ENCODE data around the gene GEMIN7. TPM values are rescaled to one million over a fixed set of nuclear protein-coding genes. Genes with fewer than 3 reads are reported as not detected.
A peak's percentile ranks its signal among the peaks of the same experiment; 100 is the strongest.

The GEMIN7 gene
- polyA plus RNA-seq, 2 of the 4 experiments (the other 2 are of a cell fraction), result 42.2 to 86.0 TPM

DNA sequence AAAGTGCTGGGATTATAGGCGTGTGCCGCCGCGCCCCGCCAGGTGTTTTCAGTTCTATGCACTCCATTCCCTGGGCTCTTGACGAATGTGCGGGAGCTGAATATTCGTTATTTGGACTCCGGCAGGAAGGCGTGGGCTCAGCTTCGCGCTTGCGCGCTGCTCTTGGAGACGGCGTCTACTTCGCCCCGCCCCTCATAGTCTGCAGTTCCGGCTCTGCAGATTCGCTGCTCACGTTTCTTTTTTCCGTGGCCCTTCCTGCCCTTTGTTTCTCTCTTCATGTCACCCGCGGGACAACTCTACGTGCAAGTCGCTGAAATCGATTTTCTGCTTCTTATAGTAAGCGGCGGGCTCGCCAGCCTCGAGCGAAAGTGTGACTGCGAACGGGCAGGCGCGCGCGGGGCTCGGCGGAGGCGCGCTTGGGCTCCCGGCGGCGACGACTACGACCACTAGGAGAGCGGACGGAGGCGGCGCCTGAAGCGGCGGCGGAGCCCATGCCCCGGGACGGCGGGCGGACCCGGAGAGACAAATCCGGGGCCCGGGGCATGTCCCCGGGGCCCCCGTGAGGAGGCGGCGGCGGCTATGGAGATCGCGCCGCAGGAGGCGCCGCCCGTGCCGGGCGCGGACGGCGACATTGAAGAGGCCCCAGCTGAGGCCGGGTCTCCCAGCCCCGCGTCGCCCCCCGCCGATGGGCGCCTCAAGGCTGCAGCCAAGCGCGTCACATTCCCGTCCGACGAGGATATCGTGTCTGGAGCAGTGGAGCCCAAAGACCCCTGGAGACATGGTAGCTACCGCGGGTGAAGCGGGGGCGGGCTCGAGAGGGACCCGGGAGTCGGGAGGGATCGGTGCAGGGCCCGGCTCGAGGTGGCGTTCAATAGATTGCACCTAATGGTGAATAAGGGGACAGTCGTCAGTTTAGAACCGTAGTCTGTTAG is 14.0 kb downstream of the GEMIN7 start, which contains the start of gene PPP1R37 (continued):
- TF ChIP-seq PHF8 (IDR thresholded peaks at IDR 0.05; ENCODE audit: borderline replicate concordance, low read depth) (peak; percentile 77), SMC3 (IDR thresholded peaks at IDR 0.05) (no peak)

DNA sequence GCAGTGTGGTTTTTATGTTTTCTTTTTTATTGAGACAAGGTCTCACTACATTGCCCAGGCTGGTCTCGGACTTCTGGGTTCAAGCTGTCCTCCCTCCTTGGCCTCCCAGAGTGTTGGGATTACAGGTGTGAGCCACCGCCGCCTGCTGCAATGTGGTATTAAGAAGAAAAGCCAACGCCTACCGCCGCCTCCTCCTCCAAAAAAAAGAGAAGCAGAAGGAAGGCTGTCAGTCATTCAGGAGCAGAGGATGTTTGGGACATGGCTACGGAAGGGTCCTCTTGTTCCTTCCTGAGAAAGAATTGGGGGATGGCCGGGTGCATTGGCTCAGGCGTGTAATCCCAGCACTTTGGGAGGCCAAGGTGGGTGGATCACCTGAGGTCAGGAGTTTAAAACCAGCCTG is 15.1 kb downstream of the GEMIN7 start:
- peak overlapping the region; percentile 96 for H3K4me2 ChIP-seq
- WGBS (ENCODE audit: missing lambda C conversion rate), result 88% methylated on average over 9 of the region's 9 CpGs
- peak overlapping the region; percentile 86 for H3K4me3 ChIP-seq
- TF ChIP-seq, protein P1, sequence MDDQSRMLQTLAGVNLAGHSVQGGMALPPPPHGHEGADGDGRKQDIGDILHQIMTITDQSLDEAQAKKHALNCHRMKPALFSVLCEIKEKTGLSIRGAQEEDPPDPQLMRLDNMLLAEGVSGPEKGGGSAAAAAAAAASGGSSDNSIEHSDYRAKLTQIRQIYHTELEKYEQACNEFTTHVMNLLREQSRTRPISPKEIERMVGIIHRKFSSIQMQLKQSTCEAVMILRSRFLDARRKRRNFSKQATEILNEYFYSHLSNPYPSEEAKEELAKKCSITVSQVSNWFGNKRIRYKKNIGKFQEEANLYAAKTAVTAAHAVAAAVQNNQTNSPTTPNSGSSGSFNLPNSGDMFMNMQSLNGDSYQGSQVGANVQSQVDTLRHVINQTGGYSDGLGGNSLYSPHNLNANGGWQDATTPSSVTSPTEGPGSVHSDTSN (IDR thresholded peaks at IDR 0.05), result no peak
- TF ChIP-seq FOSB (CRISPR knock-in tag; IDR thresholded peaks at IDR 0.05) (no peak), RNF2 (IDR thresholded peaks at IDR 0.05; ENCODE audit: borderline replicate concordance, low read depth) (no peak)
- TF ChIP-seq, protein P2, sequence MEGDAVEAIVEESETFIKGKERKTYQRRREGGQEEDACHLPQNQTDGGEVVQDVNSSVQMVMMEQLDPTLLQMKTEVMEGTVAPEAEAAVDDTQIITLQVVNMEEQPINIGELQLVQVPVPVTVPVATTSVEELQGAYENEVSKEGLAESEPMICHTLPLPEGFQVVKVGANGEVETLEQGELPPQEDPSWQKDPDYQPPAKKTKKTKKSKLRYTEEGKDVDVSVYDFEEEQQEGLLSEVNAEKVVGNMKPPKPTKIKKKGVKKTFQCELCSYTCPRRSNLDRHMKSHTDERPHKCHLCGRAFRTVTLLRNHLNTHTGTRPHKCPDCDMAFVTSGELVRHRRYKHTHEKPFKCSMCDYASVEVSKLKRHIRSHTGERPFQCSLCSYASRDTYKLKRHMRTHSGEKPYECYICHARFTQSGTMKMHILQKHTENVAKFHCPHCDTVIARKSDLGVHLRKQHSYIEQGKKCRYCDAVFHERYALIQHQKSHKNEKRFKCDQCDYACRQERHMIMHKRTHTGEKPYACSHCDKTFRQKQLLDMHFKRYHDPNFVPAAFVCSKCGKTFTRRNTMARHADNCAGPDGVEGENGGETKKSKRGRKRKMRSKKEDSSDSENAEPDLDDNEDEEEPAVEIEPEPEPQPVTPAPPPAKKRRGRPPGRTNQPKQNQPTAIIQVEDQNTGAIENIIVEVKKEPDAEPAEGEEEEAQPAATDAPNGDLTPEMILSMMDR (IDR thresholded peaks at IDR 0.05), result no peak
- TF ChIP-seq, protein P3, sequence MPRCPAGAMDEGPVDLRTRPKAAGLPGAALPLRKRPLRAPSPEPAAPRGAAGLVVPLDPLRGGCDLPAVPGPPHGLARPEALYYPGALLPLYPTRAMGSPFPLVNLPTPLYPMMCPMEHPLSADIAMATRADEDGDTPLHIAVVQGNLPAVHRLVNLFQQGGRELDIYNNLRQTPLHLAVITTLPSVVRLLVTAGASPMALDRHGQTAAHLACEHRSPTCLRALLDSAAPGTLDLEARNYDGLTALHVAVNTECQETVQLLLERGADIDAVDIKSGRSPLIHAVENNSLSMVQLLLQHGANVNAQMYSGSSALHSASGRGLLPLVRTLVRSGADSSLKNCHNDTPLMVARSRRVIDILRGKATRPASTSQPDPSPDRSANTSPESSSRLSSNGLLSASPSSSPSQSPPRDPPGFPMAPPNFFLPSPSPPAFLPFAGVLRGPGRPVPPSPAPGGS (IDR thresholded peaks at IDR 0.05), result no peak
- H3K27ac ChIP-seq, result peak overlapping the region; percentile 92 to 94
- peaks cover 57% of the 10 kb centered on the region for H3K4me1 ChIP-seq
- no peaks in the 10 kb centered on the region for H3K9me3 ChIP-seq
- ChIA-PET POLR2A (no interaction called here), CTCF (no interaction called here)
- ATAC-seq (no peak), FAIRE-seq (no peak), DNase-seq (ENCODE audit: low read depth in 1 of 2, low spot score in 1 of 2) (no peak)

DNA sequence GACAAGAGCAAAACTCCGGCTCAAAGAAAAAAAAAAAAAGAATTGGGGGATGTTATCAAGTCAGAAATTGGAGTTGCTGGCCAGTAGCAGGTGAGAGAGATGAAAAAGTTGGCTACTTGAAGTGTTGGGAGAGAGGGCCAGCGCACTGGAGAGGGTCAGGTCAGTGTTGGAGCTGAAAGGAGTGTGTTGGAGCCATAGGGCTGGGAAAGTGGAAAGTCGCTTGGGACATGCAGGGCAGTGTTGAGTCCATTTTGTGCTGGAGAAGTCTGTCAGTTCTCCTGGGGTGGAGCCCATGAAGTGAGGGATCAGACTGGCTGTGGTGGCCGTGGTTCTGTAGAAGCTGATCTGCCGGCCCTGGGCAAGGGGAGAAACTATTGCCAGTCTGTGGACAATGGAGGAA is 15.6 kb downstream of the GEMIN7 start:
- ChIA-PET CTCF (interaction anchor here (0.6 kb wide), 1 partner anchor 84 kb away, joined by 3 read pairs; the partner anchor contains the start of gene TRAPPC6A), POLR2A (no interaction called here)
- H3K4me1 ChIP-seq, result peaks cover 63% of the 10 kb centered on the region

More for the DNA sequence above, 15.6 kb downstream of the GEMIN7 start:
- peak overlapping the region; percentile 96 for H3K4me2 ChIP-seq
- no peak for TF ChIP-seq HEYL (CRISPR knock-in tag; IDR thresholded peaks at IDR 0.05)
- no peak for TF ChIP-seq HOXB13 (CRISPR knock-in tag; IDR thresholded peaks at IDR 0.05; ENCODE audit: low read depth)
- no peak for TF ChIP-seq KDM5A (IDR thresholded peaks at IDR 0.05)
- no peak for TF ChIP-seq ZSCAN20 (CRISPR knock-in tag; IDR thresholded peaks at IDR 0.05)
- TF ChIP-seq NFE2L2 (conservative IDR thresholded peaks at IDR 0.05; ENCODE audit: low read length), result no peak
- no peak for TF ChIP-seq POLR2A (IDR thresholded peaks at IDR 0.05; ENCODE audit: low read length)
- TF ChIP-seq GATA3 (IDR thresholded peaks at IDR 0.05; ENCODE audit: borderline replicate concordance), result no peak
- TF ChIP-seq RARB (CRISPR knock-in tag; IDR thresholded peaks at IDR 0.05), result no peak
- TF ChIP-seq, protein P4, sequence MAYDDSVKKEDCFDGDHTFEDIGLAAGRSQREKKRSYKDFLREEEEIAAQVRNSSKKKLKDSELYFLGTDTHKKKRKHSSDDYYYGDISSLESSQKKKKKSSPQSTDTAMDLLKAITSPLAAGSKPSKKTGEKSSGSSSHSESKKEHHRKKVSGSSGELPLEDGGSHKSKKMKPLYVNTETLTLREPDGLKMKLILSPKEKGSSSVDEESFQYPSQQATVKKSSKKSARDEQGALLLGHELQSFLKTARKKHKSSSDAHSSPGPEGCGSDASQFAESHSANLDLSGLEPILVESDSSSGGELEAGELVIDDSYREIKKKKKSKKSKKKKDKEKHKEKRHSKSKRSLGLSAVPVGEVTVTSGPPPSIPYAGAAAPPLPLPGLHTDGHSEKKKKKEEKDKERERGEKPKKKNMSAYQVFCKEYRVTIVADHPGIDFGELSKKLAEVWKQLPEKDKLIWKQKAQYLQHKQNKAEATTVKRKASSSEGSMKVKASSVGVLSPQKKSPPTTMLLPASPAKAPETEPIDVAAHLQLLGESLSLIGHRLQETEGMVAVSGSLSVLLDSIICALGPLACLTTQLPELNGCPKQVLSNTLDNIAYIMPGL (CRISPR knock-in tag; IDR thresholded peaks at IDR 0.05; ENCODE audit: borderline replicate concordance), result no peak
- TF ChIP-seq CHD2 (IDR thresholded peaks at IDR 0.05; ENCODE audit: low read length, partially characterized antibody), result no peak
- no peak for TF ChIP-seq JUNB (IDR thresholded peaks at IDR 0.05)
- TF ChIP-seq MYC (IDR thresholded peaks at IDR 0.05; ENCODE audit: borderline replicate concordance, low read length), result no peak
- no peak for TF ChIP-seq HOXA7 (CRISPR knock-in tag; IDR thresholded peaks at IDR 0.05)
- TF ChIP-seq, protein P1 (IDR thresholded peaks at IDR 0.05), result no peak
- no peak for TF ChIP-seq TFCP2L1 (CRISPR knock-in tag; IDR thresholded peaks at IDR 0.05)
- no peak overlapping the region for H3K27ac ChIP-seq
- ATAC-seq (no peak), DNase-seq (ENCODE audit: low read depth in 1 of 2, low spot score in 1 of 2) (no peak), FAIRE-seq (no peak)
- 92% methylated on average over 5 of the region's 5 CpGs for WGBS (ENCODE audit: missing lambda C conversion rate)
- H3K9me3 ChIP-seq, result no peaks in the 10 kb centered on the region
- H3K4me3 ChIP-seq, result no peak overlapping the region

Data from A549 (cell line).